Neural progenitor cell (in vitro differentiated cells): ENCODE measurements around the gene UBAP1. TPM values are rescaled to one million over a fixed set of nuclear protein-coding genes. Genes with fewer than 3 reads are reported as not detected.

Source experiments
- DNase-seq: peaks from one replicate; pipeline ENCODE4 v3.0.0-alpha.2; 2016; ENCODE audit warnings: low spot score
- H2AFZ ChIP-seq: fragments of 200-600 bp; sonication (generic); replicated peaks from 2 replicates; pipeline ENCODE4 v1.6.1; 2016; ENCODE audit warnings: antibody characterized with exemption
- H3F3A ChIP-seq: fragments of 200-600 bp; sonication (generic); 2 replicates; pipeline ENCODE4 v1.6.1; 2016; ENCODE audit warnings: antibody characterized with exemption, low read depth
- H3K27ac ChIP-seq: fragments of 200-600 bp; sonication (generic); 2 replicates; pipeline ENCODE4 v1.5.1; 2016; ENCODE audit warnings: mild to moderate bottlenecking
- H3K27me3 ChIP-seq: fragments of 200-600 bp; sonication (generic); 2 replicates; pipeline ENCODE4 v1.6.1; 2016; ENCODE audit warnings: mild to moderate bottlenecking, moderate library complexity
- H3K36me3 ChIP-seq: fragments of 200-600 bp; sonication (generic); 2 replicates; pipeline ENCODE4 v1.5.1; 2016
- H3K4me1 ChIP-seq: fragments of 200-600 bp; sonication (generic); 2 replicates; pipeline ENCODE4 v1.6.1; 2016; ENCODE audit warnings: mixed run types
- H3K4me2 ChIP-seq: fragments of 200-600 bp; sonication (generic); 2 replicates; pipeline ENCODE4 v1.6.1; 2016
- H3K4me3 ChIP-seq: fragments of 200-600 bp; sonication (generic); 2 replicates; pipeline ENCODE4 v1.5.1; 2016
- H3K79me2 ChIP-seq: fragments of 200-600 bp; sonication (generic); 2 replicates; pipeline ENCODE4 v1.6.1; 2016; ENCODE audit warnings: low read depth
- H3K9ac ChIP-seq: fragments of 200-600 bp; sonication (generic); 2 replicates; pipeline ENCODE4 v1.6.1; 2016
- H3K9me3 ChIP-seq: fragments of 200-600 bp; sonication (generic); 2 replicates; pipeline ENCODE4 v1.5.1; 2016; ENCODE audit warnings: low read depth
- H4K20me1 ChIP-seq: fragments of 200-600 bp; sonication (generic); 2 replicates; pipeline ENCODE4 v1.6.1; 2016; ENCODE audit warnings: low read depth
- H3K27ac Mint-ChIP-seq: 3 replicates; pipeline ENCODE4 v1.8.0; 2021; ENCODE audit warnings: mixed read lengths
- H3K27me3 Mint-ChIP-seq: 2 replicates; pipeline ENCODE4 v1.8.0; 2022; ENCODE audit warnings: low read depth, mild to moderate bottlenecking, inconsistent platforms, moderate library complexity, mixed read lengths; ENCODE audit not compliant: insufficient read depth
- H3K36me3 Mint-ChIP-seq: 3 replicates; pipeline ENCODE4 v1.8.0; 2021; ENCODE audit warnings: mixed read lengths
- H3K4me1 Mint-ChIP-seq: 3 replicates; pipeline ENCODE4 v1.8.0; 2021; ENCODE audit warnings: mixed read lengths
- H3K4me3 Mint-ChIP-seq: 3 replicates; pipeline ENCODE4 v1.8.0; 2021; ENCODE audit warnings: mild to moderate bottlenecking, moderate library complexity, mixed read lengths
- H3K9me3 Mint-ChIP-seq: 3 replicates; pipeline ENCODE4 v1.8.0; 2020; ENCODE audit warnings: mixed read lengths
- EZH2 ChIP-seq: fragments of 200-600 bp; sonication (generic); IDR thresholded peaks from 2 replicates; pipeline ENCODE4 v1.6.1; 2017; ENCODE audit warnings: antibody characterized with exemption, mild to moderate bottlenecking, moderate library complexity
- EZH2phosphoT487 ChIP-seq: fragments of 200-600 bp; sonication (generic); IDR thresholded peaks from 2 replicates; pipeline ENCODE4 v1.6.1; 2017; ENCODE audit warnings: antibody characterized with exemption
- total RNA-seq: library from RNA; depleted of rRNA; stranded (reverse); fragments of >200 nt; gene quantifications from 2 replicates; pipeline ENCODE4 v1.2.3, GENCODE V29; 2015; ENCODE audit warnings: low replicate concordance
- TF ChIP-seq, protein P1 (sequence below): fragments of 200-600 bp; sonication (generic); IDR thresholded peaks from 2 replicates; pipeline ENCODE4 v1.5.1; 2017; ENCODE audit warnings: antibody characterized with exemption, mild to moderate bottlenecking

The UBAP1 gene
- total RNA-seq, 1 donor from 2014 or later: 21.7 TPM

DNA sequence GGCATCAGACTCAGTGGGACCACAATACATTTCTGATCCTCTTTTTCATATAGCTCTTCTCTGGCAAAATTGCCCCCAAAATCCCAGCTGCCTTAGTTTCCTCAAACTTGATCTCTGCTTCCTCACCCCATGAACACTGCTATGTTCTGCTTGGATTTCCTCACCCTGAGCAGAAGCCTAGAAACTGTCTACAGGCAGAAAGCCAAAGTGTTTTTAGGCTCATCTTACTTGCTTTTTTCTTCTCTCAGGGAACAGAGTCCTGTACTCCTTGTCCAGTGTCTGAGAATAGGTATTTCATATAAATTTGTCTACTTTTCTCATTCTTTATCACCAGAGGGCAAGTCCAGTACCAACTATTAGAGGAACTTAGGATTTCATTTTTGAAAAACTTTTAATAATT, 21.5 kb upstream of the UBAP1 start:
- H3K4me3 Mint-ChIP-seq: no peak overlapping the region

DNA sequence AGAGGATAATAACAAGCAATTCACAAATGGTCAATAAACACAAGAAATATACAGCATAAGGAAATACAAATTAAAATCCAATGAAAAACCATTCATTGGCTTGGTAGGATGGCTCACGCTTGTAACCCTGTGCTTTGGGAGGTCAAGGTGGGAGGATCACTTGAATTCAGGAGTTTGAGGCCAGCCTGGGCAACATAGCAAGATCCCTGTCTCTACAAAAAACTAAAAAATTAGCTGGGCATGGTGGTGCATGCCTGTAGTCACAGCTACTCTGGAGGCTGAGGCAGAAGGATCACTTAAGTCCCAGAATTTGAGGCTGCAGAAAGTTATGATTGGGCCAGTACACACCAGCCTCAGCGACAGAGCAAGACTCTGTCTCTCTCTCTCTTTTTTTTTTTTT, 20.9 kb upstream of the UBAP1 start:
- no peaks in the 10 kb centered on the region for H3F3A ChIP-seq

More for the DNA sequence above, 21.5 kb upstream of the UBAP1 start:
- Histone ChIP-seq H3K4me1 (no peaks in the 10 kb centered on the region), H3K9me3 (no peaks in the 10 kb centered on the region), H2AFZ (no peak overlapping the region), H3K36me3 (no peaks in the 10 kb centered on the region), H3K4me3 (no peak overlapping the region), H3K9ac (no peak overlapping the region), H3F3A (no peaks in the 10 kb centered on the region), H3K27ac (no peak overlapping the region), H4K20me1 (no peaks in the 10 kb centered on the region), H3K79me2 (no peaks in the 10 kb centered on the region), H3K27me3 (no peaks in the 10 kb centered on the region), H3K4me2 (no peak overlapping the region)
- no peak for DNase-seq
- Mint-ChIP-seq H3K27ac (no peak overlapping the region), H3K4me1 (peaks cover 2% of the 10 kb centered on the region), H3K27me3 (peaks cover 4% of the 10 kb centered on the region), H3K9me3 (no peaks in the 10 kb centered on the region), H3K36me3 (no peaks in the 10 kb centered on the region)
- TF ChIP-seq EZH2phosphoT487: no peak
- TF ChIP-seq EZH2: no peak
- TF ChIP-seq, protein P1, sequence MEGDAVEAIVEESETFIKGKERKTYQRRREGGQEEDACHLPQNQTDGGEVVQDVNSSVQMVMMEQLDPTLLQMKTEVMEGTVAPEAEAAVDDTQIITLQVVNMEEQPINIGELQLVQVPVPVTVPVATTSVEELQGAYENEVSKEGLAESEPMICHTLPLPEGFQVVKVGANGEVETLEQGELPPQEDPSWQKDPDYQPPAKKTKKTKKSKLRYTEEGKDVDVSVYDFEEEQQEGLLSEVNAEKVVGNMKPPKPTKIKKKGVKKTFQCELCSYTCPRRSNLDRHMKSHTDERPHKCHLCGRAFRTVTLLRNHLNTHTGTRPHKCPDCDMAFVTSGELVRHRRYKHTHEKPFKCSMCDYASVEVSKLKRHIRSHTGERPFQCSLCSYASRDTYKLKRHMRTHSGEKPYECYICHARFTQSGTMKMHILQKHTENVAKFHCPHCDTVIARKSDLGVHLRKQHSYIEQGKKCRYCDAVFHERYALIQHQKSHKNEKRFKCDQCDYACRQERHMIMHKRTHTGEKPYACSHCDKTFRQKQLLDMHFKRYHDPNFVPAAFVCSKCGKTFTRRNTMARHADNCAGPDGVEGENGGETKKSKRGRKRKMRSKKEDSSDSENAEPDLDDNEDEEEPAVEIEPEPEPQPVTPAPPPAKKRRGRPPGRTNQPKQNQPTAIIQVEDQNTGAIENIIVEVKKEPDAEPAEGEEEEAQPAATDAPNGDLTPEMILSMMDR: no peak

DNA sequence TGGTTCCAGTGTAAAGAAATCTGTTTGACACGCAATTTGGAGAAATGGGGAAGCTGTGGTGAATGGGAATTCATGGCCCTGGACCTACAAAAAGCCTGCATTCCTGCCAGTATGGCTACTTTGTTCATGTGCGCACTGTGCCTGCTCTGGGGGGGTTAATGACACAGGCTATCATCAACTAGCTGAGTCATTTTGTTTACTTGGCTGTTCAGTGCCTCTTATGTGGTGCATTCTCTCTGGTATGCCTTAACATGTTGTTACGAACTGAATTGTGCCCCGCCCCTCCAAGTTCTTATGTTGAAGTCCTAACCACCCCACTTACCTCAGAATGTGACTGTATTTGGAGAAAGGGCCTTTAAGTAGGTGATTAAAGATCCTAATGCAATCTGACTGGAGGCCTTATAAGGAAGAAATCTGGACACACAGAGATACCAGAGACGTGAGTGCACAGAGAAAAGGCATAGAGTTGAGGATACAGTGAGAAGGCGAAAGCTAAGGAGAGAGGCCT, 20.4 kb upstream of the UBAP1 start:
- Mint-ChIP-seq H3K27ac (no peak overlapping the region), H3K4me3 (no peak overlapping the region), H3K36me3 (no peaks in the 10 kb centered on the region), H3K27me3 (peaks cover 4% of the 10 kb centered on the region), H3K4me1 (peaks cover 2% of the 10 kb centered on the region), H3K9me3 (no peaks in the 10 kb centered on the region)
- Histone ChIP-seq H2AFZ (no peak overlapping the region), H3K9me3 (no peaks in the 10 kb centered on the region), H4K20me1 (no peaks in the 10 kb centered on the region), H3K4me3 (no peak overlapping the region), H3F3A (no peaks in the 10 kb centered on the region), H3K79me2 (no peaks in the 10 kb centered on the region), H3K36me3 (no peaks in the 10 kb centered on the region), H3K4me2 (no peak overlapping the region), H3K4me1 (no peaks in the 10 kb centered on the region), H3K27me3 (no peaks in the 10 kb centered on the region), H3K9ac (no peak overlapping the region), H3K27ac (no peak overlapping the region)
- TF ChIP-seq, protein P1: no peak
- no peak for TF ChIP-seq EZH2phosphoT487
- no peak for DNase-seq

More for the DNA sequence above, 20.9 kb upstream of the UBAP1 start:
- TF ChIP-seq EZH2phosphoT487 (no peak), EZH2 (no peak)
- H3K79me2 ChIP-seq: no peaks in the 10 kb centered on the region
- H3K36me3 Mint-ChIP-seq: no peaks in the 10 kb centered on the region
- no peak overlapping the region for H2AFZ ChIP-seq
- H3K9me3 Mint-ChIP-seq: no peaks in the 10 kb centered on the region
- no peak for DNase-seq
- H3K4me1 ChIP-seq: no peaks in the 10 kb centered on the region
- H3K27ac ChIP-seq: no peak overlapping the region
- H3K36me3 ChIP-seq: no peaks in the 10 kb centered on the region
- H3K27me3 Mint-ChIP-seq: peaks cover 2% of the 10 kb centered on the region
- H3K4me3 ChIP-seq: no peak overlapping the region
- H3K9me3 ChIP-seq: no peaks in the 10 kb centered on the region
- H3K27me3 ChIP-seq: no peaks in the 10 kb centered on the region
- H3K4me1 Mint-ChIP-seq: peaks cover 2% of the 10 kb centered on the region
- H3K4me3 Mint-ChIP-seq: no peak overlapping the region
- no peak overlapping the region for H3K4me2 ChIP-seq
- H3K27ac Mint-ChIP-seq: no peak overlapping the region
- no peak overlapping the region for H3K9ac ChIP-seq
- H4K20me1 ChIP-seq: no peaks in the 10 kb centered on the region

DNA sequence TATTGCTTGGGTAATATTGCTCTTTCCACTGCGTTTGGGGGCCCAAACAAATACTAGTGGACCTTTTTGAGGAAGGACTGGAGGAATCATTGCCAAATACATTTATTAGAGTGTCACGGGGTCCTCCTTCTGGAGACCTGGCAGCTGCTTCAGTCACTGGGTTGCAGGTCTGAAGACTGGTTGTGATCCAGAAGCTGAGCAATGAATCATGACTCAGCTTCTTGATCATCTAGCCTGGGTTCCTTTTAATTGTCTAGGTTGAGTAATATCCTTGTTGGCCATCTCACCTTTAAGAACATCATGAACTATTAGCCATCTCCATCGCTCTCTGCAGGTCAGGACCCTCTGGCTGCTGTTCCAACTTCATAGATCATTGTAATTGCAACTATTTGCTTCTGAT, 15.4 kb upstream of the UBAP1 start:
- Histone ChIP-seq H3K9me3 (no peaks in the 10 kb centered on the region), H2AFZ (no peak overlapping the region), H3K9ac (no peak overlapping the region), H3K27ac (no peak overlapping the region), H3K4me1 (no peaks in the 10 kb centered on the region), H4K20me1 (no peaks in the 10 kb centered on the region), H3K27me3 (no peaks in the 10 kb centered on the region), H3K36me3 (no peaks in the 10 kb centered on the region), H3K79me2 (no peaks in the 10 kb centered on the region), H3K4me3 (no peak overlapping the region), H3F3A (no peaks in the 10 kb centered on the region), H3K4me2 (no peak overlapping the region)
- H3K4me1 Mint-ChIP-seq: no peaks in the 10 kb centered on the region
- H3K27ac Mint-ChIP-seq: no peak overlapping the region
- no peaks in the 10 kb centered on the region for H3K36me3 Mint-ChIP-seq
- DNase-seq: no peak
- H3K9me3 Mint-ChIP-seq: no peaks in the 10 kb centered on the region
- TF ChIP-seq EZH2 (no peak), EZH2phosphoT487 (no peak)
- TF ChIP-seq, protein P1: no peak
- peaks cover 3% of the 10 kb centered on the region for H3K27me3 Mint-ChIP-seq
- H3K4me3 Mint-ChIP-seq: no peak overlapping the region
